Stimulated activated CD4-positive, alpha-beta T cell treated with anti-CD3 and anti-CD28 coated beads, TNF-alpha, amount 100 ng/mL, for 4 hours (primary cell): ENCODE measurements around the gene PAPOLB.

Experiments
- DNase-seq, 3 experiments: peaks; one replicate each; pipeline ENCODE4 v3.0.0-alpha.2; 2020; ENCODE audit warnings: low read depth in 3 of 3

The PAPOLB gene

GRCh38 chr7:4842319-4843064 lies 19.3 kb downstream of the PAPOLB start:
- no peak for DNase-seq

- no peak for DNase-seq
These were observed 20.0 kb downstream of the PAPOLB start for GRCh38 chr7:4841836-4842235.

- no peak for DNase-seq
These were observed 20.6 kb downstream of the PAPOLB start for GRCh38 chr7:4841007-4841784.

GRCh38 chr7:4840079-4840501 lies 21.7 kb downstream of the PAPOLB start:
- DNase-seq: no peak

- DNase-seq: no peak
These were observed 23.1 kb downstream of the PAPOLB start for GRCh38 chr7:4838626-4839334.

- no peak for DNase-seq
These were observed 23.8 kb downstream of the PAPOLB start for GRCh38 chr7:4837803-4838625.

- DNase-seq: no peak
These were observed 24.6 kb downstream of the PAPOLB start for GRCh38 chr7:4837041-4837802.

GRCh38 chr7:4836206-4836661 lies 25.6 kb downstream of the PAPOLB start:
- DNase-seq: no peak

GRCh38 chr7:4835398-4836205 lies 26.2 kb downstream of the PAPOLB start:
- DNase-seq: no peak

- no peak for DNase-seq
These were observed 27.0 kb downstream of the PAPOLB start for GRCh38 chr7:4834601-4835397.

GRCh38 chr7:4833691-4834600 lies 27.9 kb downstream of the PAPOLB start:
- DNase-seq: no peak

- no peak for DNase-seq
These were observed 28.7 kb downstream of the PAPOLB start for GRCh38 chr7:4833176-4833575.

- no peak for DNase-seq
These were observed 29.1 kb downstream of the PAPOLB start for GRCh38 chr7:4832711-4833110.

- no peak for DNase-seq
These were observed 29.9 kb downstream of the PAPOLB start for GRCh38 chr7:4831723-4832495.

- peak; percentile 17 to 33 (median 30) for DNase-seq
These were observed 31.7 kb downstream of the PAPOLB start for GRCh38 chr7:4830176-4830575.

GRCh38 chr7:4828720-4829383 lies 33.0 kb downstream of the PAPOLB start:
- no peak for DNase-seq

GRCh38 chr7:4825081-4825480 lies 36.7 kb downstream of the PAPOLB start:
- no peak for DNase-seq
